Thyroid gland (tissue), 4 donors: ENCODE measurements around the gene PLXDC2.

Experiments
- POLR2A ChIP-seq, 2 donors: fragments of 450-650 bp; IDR thresholded peaks; one replicate each; pipeline ENCODE4 v1.6.1; 2017; ENCODE audit warnings: antibody characterized with exemption in 2 of 2, mild to moderate bottlenecking in 2 of 2, moderate library complexity in 1 of 2
- TF ChIP-seq, protein P1 (sequence below), 6 experiments: fragments of 200-600 bp in 3 of 6; fragments of 450-650 bp in 3 of 6; sonication (generic) in 3 of 6; IDR thresholded peaks; one replicate each; pipeline ENCODE4 v1.5.1; 2016 to 2019; ENCODE audit warnings: antibody characterized with exemption in 6 of 6, mild to moderate bottlenecking in 2 of 6, inconsistent platforms in 1 of 6, moderate library complexity in 1 of 6

DNA sequence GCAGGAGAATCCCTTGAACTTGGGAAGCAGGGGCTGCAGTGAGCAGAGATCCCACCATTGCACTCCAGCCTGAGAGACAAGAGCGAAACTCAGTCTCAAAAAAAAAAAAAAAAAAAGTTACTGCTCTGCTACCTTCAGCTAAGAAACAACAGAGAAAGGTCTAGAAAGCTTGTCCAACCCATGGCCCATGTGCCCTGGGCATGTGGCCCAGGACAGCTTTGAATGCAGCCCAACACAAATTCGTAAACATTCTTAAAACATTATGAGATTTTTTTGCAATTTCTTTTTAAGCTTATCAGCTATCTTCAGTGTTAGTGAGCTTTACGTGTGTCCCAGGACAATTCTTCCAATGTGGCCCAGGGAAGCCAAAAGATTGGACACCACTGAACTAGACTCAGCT lies 22.9 kb downstream of the PLXDC2 start:
- TF ChIP-seq, protein P1, sequence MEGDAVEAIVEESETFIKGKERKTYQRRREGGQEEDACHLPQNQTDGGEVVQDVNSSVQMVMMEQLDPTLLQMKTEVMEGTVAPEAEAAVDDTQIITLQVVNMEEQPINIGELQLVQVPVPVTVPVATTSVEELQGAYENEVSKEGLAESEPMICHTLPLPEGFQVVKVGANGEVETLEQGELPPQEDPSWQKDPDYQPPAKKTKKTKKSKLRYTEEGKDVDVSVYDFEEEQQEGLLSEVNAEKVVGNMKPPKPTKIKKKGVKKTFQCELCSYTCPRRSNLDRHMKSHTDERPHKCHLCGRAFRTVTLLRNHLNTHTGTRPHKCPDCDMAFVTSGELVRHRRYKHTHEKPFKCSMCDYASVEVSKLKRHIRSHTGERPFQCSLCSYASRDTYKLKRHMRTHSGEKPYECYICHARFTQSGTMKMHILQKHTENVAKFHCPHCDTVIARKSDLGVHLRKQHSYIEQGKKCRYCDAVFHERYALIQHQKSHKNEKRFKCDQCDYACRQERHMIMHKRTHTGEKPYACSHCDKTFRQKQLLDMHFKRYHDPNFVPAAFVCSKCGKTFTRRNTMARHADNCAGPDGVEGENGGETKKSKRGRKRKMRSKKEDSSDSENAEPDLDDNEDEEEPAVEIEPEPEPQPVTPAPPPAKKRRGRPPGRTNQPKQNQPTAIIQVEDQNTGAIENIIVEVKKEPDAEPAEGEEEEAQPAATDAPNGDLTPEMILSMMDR (IDR thresholded peaks at IDR 0.05), result no peak
- no peak for TF ChIP-seq POLR2A (IDR thresholded peaks at IDR 0.05)
